HL-60 (cell line): Measurements from ENCODE around the gene NMRK1.

Experiments
- CTCF ChIP-seq: IDR thresholded peaks from one replicate; pipeline ENCODE4 v1.5.1; 2011; ENCODE audit warnings: low read length, control low read depth, inconsistent platforms; ENCODE audit not compliant: insufficient read depth
- POLR2AphosphoS5 ChIP-seq: IDR thresholded peaks from 2 replicates; pipeline ENCODE4 v1.6.1; 2012; ENCODE audit warnings: low read depth

- TF ChIP-seq CTCF (no peak), POLR2AphosphoS5 (no peak)
Observed at GRCh38 chr9:75064307-75065025, 23.5 kb downstream of the NMRK1 start.
